Activated effector memory CD4-positive, alpha-beta T cell treated with anti-CD3 and anti-CD28 coated beads, Interleukin-2, amount 50 U/mL, for 16 hours (primary cell): ENCODE measurements around the gene SYNE1.
A peak's percentile ranks its signal among the peaks of the same experiment; 100 is the strongest.

ENCODE experiments used
- DNase-seq: peaks from one replicate; pipeline ENCODE4 v3.0.0-alpha.2; 2020

SYNE1 gene

DNA sequence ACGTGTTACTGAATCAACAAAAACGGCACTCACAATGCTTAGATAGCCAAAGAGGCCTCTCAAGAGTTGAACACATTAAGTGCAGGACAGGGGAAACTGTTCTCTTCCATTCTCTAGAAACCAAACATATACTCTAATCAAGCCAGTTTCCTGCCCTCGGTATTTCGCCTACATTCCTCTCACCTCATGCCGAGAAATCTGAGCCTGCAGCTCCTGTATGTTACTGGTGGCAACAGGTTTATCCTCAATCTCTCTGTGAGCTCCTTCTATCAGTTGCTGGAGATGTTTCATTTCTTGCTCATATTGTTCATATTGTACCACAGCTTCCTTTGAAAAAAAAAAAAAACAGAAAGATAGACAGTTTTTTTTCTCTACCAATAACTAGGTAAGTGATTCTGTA, 328.9 kb downstream of the SYNE1 start:
- no peak for DNase-seq

DNA sequence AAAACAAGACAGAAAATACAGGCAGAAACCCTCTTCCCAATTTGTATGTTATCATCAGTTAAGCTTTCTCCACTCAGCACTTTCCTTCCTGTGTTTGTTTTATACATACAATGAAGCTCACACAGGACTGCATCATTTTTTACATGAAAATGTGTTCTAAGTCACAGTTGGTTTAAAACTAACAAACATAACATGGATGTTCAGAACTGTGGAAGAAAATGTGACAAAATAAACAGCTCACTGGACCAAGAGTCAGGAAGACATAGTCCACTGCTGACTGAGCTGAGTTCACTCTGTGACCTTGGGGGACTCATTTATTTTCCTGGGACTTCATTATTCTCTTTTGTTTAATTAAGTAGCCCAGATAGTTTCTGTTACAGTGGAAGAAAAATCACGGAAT, 331.5 kb downstream of the SYNE1 start:
- DNase-seq = no peak

DNA sequence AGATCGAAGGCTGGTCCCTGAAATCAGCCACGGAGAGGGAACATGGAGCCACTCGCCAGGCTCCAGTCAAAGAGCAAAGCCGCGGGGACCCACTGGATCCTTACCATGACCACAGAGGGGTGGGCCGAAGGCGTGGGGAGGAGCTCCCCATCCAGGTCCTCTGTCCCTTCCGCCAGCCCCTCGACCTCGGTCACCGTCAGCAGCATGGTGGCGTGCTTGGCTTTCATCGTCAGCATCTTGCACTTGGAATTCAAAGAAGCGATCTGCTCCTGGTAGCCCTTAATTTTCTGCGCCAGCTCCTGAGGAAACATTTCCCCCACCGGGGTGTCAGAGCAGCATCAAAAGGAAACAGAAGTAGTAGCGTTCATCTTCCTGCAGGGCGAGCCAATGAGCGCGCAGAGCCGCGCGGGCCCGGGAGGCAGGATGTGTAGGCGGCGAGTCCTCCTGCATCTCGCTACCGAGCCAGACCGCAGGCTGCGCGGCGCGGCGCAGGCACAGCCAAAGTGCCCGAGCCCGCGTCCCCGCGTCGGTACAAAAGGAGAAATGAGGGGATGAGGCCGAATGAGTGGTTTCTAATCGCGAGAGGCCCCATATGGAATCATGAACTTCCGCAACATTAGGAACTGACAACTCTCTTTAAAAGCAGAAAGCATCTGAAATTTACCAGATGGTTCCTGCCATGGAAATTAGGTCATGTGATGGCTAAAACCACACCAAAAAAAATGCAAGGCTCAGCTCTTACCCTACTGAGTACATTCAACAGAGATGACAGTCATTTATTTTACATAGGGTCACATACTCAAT, 335.2 kb downstream of the SYNE1 start:
- peak; percentile 96 for DNase-seq

DNA sequence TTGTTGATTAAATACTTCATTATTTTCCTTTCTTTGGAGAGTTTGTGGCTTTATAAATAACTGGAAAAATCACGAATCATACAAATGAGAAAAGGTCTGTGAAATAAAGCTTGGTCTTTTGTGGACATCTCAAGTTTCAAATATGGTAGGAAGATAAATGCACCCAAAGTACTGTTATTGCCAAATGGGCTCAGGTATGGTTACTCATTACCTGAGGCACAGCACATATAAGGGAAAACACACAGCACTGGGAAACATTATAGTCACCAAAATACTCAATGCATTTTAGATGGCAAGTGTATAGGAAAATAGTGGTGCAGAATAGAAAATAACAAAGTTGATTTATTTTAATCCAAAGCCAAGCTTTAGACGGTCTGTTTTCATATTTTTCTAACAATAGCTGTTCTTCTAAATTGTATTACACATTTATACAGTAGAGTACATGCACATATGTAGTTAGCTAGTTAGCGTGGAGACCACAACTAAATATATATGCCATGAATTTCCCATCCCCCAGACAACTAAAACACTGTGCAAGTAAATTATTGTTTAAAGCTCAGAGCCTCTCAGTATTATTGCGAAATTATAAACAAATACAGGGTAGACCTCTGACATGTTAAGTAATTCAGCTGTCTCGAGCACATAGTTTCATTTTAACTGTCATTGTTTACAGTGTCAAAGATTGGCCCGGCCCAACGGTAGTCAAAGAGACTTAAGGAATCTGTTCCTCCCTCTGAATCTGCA, 336.0 kb downstream of the SYNE1 start:
- DNase-seq = no peak

DNA sequence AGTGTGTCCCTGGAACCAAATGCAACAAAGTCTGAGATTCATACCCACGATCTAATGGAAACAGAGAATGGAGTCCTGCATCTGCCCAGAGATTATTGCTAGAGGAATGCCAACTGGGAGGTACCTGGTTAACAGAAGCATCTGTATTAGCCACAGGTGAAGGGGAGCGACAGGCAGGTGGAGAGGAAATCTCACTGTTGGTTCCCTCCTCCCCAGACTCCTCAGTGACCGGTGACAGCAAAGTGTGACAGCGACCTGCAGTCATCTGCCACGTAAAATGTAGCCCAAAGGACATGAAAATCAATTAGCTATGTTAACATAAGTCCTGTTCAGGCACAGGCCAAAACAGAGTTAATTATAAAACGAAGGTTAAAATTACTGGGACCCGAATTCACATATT, 336.6 kb downstream of the SYNE1 start:
- DNase-seq = no peak

DNA sequence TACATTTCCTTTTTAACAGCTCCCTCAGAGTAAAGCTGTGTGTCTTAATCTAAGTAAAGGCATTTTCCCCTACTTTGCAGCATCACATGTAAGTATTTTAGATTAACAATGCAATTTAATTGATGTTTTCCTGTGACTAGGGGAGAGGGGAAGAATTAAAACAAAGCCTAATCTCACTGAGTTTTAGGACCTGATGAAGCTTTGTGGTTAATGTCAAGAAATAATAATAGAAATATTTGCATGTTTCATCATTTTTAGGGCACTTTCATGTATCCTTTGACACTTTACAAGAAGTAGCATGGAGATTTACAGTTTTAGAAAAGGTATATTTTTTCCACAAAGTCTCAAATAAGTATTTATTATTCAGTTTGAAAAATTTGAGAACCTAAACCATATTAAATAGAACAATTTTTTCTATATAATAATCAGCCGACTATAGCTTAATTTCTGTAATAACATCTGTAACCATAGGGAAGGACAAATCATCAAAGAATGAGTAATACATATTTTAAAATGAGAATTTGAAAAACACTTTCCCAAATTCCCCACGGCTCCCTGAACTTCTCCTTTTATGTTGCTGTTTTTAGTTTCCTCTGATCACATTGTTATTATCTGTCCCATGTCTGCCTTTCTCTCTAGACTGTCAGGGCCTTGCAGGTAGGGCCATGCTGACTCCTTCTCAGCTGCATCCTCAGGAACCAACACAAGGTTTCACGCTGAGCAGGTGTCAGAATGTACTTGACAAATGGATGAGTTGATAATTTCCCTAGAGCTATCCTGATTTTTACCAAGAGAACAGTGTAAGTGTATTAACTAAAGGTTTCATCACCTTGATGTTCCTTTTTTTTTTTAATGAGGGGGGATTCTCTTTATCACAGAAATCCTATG, 338.1 kb downstream of the SYNE1 start:
- no peak for DNase-seq

DNA sequence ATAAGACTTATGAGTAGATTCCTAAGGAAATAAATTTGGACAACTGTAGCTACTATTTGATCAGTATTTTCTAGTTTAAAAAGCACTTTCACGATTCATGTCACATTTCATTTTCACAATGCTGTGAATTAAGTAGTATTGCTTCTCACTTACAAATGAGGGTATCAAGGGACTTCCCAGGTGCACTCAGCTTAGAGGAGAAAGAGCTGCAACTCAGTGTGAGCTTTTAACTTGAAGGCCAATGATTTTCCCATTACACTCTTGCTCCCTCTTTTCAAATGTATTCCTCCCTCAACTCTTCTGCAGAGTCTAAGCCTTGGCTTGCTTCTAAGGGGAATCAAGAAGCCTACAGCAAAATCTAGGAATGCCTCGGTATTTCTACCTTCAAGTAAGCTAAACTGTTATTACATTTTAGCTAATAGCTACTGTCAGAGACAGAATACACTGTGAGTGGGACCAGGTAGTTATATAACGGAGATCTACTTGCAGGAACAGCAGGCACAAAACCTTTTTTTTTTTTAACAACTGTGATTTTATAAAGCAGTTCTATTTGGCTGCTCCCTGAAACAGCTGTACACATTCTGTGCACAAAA, 339.0 kb downstream of the SYNE1 start:
- DNase-seq = no peak

DNA sequence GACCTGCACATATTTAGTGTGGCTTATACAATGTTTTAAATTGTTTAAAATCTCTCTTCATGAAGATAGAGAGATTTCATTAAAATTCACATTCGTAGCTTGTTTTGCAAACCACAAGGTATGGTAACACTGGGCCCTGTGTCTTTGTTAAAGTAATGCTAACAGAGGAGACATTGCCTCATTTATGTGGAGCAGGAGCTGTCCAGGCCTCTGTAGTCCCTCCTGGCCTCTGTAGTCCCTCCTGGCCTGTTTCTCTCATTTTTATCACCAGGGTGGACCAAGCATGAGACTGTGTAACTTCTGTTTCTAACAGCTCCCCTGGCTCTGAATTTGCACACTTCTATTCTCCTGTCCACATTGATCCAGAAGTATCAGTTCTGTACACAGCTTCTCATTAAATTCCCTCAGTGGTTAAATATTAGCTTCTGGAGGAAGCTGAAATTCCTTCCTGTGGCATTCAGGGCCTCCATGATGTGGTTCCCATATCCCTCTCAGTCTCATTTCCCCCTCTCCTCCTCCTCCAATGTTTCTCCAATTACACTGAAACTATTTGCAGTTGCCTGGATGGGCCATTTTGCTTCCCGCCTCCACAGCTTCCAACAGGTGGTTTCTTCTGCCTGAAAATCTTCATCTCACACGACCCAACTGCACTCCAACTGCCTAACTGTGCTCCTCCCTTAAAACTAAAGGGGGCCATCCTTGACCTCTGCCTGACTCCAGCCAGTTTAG, 340.4 kb downstream of the SYNE1 start:
- no peak for DNase-seq

DNA sequence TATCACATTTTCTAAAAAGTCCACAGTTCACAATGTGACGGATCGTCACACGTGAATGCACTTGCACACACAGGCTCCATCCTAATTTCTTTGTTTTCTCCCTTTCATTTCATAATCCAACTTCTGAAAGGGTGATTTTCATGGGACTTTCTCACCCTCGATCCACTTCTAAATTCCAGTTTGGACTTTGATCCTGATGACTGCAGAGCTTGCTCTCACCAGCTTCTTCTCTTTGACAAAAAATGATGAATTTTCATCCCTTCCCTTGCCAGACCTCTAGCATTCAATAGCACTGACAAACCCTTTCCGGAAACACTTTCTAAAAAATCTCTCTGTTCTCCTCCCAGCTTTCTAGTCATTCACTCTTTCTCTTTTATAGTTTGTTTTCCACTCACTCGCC, 341.2 kb downstream of the SYNE1 start:
- DNase-seq = no peak

DNA sequence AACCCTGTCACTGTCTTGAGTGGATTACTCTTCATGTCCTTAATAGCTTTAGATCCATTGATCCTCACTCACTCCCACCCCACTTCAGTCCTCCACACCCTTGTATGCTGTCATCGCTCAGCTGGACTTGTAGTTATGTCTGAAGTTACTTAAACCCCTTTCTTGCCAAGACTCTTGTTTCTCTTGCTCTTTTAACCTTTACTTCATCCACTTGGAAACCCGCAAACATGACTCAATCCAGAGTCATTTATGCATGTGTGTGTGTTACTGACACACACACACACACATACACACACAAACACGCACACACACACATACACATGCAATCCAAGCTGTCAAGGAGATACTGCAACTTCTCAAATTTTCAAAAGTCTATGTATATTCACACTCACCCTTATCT, 341.8 kb downstream of the SYNE1 start:
- DNase-seq = no peak

DNA sequence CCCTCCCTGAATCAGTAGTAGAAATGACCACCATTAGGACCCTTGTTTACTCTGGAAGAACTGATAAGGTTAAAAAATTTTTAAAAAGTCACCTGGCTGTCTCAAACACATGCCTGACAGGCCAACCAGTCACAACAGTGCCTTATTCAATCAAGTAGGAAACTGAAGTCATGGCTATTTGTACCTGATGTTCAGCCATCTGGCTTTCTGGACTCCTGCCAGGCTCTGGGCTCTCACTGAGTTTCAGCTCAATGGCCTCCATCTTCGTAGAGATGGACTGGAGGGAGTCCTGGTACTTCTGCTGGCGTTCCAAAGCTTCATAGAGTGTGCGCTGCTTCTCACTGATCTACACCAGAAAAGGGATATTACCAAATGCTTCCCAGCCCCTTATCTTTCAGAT, 343.8 kb downstream of the SYNE1 start:
- DNase-seq = no peak

DNA sequence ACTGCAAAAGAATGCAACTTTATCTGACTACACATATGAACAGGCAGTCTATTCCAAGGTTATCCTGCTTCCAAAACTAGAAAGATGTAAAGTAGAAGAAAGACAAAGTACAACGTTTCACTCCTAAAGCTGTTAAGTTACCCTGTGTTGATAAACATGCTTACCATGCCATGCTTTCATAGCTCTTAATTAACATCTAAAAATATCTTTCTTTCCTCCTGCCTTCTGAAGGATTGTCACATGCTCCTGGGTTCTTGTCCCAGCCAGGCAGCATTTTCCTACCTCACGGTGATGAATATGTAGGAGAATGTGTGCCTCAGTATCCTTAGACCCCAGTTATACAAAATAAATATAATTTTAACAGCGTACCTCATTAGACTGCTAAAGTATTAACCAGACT, 344.6 kb downstream of the SYNE1 start:
- no peak for DNase-seq

DNA sequence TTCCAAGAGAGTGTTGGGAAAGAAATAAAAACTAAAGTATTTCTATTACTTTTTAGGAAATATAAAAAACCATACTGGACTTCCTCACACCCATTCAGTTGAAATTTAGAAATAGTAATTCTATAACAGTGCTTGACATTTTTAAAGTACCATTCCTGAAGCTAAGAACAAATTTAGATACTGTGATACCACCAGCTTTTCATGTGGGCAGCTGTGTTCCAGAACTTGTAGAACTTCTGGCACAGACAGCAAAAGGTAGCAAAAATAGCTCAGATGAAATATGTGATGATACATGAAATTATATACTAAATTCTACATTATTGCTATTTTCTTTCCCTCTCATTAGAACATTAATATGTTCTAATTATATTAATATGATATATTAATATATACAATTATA, 346.5 kb downstream of the SYNE1 start:
- no peak for DNase-seq

DNA sequence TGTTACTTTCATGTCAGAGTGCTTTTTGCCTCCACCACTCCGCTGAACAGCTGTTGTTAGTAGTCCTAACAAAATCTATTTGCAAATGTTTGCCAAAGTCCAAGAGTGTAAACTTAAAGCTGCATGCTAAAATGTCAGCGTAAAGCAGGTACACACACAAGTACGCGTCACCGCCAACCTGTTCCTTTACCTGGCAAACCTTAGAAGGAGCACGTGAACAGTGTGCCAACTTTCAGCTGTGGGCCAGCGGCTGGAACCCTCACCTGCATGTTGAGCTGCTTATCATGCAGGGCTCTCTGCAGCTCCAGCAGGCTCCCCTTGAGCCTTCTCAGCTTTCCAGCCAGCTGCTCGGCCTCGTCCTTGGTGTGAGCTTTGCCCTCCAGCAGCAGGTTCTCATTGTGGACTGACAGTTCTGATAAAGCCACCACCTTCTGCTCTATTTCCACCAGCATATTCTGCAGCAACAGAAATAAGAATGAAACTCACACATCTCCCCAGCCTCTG, 359.3 kb downstream of the SYNE1 start:
- no peak for DNase-seq

DNA sequence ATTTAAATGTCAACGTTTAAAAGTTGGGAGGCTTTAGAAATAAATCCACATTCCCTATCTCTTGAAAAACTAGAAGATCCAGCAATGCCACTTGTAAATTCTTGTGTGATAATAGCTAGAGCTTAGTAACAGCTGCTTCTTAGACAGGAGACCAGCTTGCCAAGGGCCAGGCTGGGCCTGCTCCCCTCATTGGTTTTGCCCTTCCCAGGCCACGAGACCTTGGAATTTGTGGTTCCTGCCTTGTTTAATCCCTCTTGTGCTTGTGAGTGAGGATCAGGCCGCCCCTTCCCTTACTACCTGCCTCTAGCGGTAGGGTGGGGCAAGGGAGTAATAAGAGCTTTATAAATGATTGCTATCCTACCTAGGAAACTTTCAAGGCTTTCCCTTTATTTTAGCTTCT, 363.5 kb downstream of the SYNE1 start:
- DNase-seq = no peak

DNA sequence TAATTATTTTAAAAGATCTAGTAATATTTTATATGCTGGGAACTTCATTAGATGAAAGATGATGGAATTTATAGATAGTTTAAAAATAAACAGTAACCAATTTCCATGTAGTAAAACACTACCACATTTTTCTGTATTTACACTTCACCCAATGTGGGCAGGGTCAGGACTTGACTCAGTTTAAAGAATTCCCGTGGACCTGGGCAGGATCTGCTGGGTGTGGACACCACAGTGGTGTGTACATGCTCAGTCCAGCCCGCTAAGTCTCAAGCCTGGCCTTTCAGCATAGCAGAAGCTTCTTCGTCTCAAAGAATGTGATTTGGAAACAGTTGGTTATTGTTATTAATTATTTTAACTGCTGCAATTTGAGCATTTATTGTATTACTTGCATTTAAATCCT, 364.2 kb downstream of the SYNE1 start:
- no peak for DNase-seq

DNA sequence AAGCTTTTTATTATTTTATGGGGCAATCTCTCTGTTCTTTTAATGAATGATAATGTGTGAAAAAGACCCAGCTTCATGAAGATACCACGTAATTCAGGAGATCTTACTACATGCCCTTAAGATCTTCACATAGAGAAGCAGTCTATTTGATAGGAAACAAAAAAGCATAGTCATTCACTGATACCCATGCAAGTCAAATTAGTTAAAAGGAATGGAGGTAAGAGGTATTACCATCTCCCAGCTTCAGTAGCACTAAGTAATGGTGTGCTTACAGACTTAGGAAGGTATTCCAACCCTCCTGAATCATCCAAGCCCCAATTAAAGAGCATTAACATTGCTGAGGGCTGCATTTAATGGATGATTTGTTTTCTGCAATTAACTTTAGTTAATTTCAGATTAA, 364.7 kb downstream of the SYNE1 start:
- no peak for DNase-seq

DNA sequence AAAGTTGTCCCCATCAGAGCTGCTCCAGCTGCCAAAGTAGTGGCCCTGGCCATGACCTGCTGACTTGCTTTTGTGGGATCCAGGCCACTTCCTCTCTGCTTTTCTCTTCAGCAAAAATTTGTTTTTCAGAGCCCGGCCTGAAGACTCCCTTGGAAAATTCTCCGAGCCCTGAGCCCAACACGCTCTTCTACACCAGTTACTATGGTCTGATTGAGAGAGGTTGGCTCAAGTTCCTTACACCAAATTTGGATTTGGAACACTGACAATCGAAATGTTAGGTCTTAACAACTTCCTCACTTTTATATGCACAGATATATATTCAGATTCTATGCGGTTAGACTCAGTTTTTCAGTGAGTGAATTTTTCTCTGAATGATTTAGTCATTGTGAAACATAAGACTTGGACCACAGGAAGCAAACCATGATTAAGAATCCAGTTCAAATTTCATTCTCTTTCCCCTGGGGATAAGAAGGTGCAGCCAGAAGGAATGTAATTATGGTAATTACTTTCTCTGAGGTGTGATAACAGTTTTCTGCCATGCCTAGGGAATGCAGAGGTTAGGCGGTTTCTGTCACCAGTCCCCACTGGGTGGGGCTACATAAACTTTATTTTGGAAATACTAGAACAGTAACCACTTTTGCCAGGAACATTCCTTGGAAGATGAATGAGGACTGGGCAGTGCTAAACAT, 365.2 kb downstream of the SYNE1 start:
- DNase-seq = no peak

DNA sequence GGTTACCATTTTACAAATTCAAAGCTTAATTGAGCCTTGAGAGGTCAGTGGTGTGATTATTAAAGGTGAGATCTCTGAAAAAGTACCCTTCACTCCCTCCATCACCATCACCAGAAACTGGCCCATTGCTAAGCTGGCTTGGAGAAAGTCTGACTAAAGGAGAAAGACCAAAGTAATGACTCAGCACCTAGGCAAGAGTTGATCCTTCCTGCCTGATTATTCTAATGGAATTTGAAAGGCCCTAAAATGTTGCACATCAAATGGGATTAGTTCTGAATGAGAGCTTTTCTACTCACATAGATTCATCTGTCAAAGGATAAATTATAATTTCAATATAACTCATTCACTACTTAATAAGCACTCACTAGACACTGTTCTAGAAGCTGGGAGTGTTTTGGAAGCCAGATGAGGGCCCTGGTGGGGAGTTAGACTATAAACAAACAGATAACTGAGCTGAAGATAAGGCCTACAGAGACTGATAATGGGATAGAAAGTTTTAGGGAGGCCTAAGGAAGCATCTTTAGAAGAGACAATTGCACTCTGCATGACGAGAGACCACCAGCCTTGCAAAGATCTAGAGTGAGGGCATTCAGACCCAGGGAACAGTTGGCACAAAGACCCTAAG, 366.7 kb downstream of the SYNE1 start:
- DNase-seq = no peak

DNA sequence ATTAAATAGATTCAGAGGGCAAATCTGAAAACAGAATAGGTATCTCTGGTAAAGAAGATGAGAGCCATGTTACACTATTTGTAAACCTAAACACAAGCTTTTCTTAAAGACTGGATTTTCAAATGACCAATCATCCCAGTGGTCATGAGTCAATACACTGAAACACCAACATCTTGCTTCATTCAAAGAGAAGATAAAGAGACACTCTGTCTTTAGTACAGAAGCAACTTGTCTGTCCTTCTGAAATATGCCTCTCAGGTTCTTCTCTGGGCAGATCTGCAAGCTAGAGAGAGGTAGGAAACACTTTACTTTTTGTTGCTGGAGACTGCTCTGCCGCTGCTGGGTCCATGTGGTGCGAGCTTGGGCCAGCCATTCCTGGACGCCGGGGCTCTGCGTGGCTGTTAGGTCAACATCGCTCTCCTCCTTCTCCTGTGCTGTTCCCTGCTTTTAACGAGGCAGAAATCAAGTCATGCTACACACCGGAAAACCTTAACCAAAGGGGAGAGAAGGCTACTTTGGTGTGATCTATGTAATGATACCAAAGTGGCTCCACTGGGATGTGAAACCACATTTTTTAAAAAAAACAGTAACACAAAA, 368.2 kb downstream of the SYNE1 start:
- no peak for DNase-seq
